NCI-H1048 (cell line): Measurements from ENCODE around the gene CATSPERZ.
A peak's percentile ranks its signal among the peaks of the same experiment; 100 is the strongest.
"Not testable (repeated sequence)": the region's sequence is repeated elsewhere in the genome, so short reads cannot be mapped to it uniquely, and the experiment has no call there.

Experiments
- DNase-seq: peaks from one replicate; lab custom pipeline; 2025; lab: John Stamatoyannopoulos, UW

CATSPERZ gene

DNA sequence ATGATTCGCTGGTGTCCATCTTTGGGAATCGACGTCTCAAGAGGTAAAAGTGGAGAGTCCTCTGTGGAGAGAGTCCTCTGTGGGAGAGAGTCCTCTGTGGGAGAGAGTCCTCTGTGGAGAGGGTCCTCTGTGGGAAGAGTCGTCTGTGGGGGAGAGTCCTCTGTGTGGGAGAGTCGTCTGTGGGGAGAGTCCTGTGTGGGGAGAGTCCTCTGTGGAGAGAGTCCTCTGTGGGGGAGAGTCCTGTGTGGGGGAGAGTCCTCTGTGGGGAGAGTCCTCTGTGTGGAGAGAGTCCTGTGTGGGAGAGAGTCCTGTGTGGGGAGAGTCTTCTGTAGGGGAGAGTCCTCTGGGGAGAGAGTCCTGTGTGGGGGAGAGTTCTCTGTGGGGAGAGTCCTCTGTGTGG lies 20.9 kb downstream of the CATSPERZ start:
- no peak for DNase-seq

DNA sequence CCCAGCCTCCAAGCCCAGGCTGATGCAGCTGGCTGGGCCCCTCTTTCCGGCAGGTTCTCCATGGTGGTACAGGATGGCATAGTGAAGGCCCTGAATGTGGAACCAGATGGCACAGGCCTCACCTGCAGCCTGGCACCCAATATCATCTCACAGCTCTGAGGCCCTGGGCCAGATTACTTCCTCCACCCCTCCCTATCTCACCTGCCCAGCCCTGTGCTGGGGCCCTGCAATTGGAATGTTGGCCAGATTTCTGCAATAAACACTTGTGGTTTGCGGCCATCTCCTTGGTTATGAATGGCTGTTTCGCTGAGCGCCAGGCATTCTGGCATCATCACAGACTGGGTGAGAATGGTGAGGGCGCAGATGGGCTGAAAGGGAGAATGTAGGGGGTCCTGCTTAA lies 21.4 kb downstream of the CATSPERZ start:
- no peak for DNase-seq

DNA sequence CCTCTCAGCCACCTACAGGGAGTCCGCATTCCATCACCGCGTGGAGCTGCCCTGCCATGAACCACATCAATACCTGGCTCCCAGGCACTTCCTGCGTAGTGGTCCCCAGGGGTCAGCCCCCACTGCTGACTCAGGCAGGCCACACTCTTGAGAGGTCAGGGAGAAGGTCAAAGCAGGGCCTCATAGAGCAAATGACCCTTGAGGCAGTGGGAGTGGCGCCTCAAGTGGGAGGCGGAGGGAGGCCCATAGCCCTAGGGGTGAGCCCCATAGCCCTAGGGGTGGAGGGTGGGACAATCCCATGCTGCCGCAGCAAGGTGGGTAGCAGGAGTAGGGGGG lies 22.7 kb downstream of the CATSPERZ start:
- no peak for DNase-seq

DNA sequence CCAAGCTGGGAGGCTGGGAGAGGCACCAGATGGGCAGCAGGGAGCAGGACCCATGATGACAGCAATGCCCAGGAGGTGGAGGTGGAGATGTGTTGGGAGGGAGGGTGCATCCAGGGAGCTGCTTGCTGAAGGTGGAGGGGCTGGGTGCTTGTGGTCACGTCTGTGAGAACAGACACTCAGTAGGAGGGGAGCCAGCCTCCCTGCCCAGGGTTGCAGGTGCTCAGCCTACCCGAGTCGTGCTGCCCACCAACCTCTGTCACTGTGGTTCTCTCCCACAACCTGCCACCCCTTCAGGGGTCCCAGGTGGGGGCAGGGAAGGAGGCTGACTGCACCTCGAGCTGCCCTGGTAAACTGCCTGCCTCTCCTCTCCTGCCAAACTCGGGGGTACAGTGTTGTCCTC lies 23.2 kb downstream of the CATSPERZ start:
- no peak for DNase-seq

DNA sequence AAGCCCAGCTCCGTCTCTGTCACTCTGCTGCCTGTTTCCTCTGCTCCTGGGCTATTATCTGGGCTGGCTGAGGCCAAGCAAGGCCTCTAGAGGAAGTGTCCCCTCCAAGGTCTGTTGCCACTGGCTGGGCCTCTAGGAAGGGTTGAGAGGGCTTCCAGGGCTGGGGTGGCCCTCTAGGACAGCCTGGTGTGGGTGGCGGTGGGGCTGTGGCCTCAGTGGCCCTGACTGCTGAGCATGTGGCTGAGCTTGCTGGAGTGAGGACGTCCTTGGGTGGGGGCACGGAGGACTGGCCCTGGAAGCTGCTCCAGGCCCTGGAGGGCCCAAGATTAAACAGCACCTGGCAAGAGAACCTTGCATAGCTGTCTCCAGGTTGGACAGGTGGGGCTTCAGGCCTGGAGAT lies 23.8 kb downstream of the CATSPERZ start:
- DNase-seq, result not testable (repeated sequence)

DNA sequence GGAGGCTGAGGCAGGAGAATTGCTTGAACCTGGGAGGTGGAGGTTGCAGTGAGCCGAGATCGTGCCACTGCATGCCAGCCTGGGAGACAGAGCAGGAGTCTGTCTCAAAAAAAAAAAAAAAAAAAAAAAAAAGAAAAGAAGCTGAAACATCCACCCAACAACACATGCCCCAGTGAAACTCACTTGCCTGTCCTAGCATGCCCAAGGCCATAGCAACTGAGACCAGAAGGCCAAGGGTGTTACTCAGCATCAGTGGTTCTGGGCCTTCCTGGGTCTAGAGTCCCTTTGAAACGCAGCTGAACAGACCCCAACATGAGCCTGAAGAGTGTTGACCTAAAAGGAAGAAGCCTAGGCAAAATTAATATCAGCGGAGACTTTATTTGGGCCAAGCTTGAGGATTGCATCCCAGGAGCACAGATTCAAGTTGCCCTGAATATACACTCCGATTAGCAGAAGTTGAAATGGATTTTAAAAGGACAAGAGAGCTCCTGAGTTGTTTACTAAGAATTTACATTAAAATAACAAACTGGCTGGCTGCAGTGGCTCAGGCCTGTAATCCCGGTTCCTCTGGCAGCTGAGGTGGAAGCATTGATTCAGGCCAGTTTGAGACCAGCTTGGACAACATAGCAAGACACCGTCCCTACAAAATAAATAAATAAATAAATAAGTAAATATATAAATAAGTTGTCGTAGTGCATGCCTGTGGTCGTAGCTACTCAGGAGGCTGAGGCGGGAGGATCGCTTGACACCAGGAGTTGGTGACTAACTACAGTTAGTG lies 24.7 kb downstream of the CATSPERZ start:
- DNase-seq, result no peak

DNA sequence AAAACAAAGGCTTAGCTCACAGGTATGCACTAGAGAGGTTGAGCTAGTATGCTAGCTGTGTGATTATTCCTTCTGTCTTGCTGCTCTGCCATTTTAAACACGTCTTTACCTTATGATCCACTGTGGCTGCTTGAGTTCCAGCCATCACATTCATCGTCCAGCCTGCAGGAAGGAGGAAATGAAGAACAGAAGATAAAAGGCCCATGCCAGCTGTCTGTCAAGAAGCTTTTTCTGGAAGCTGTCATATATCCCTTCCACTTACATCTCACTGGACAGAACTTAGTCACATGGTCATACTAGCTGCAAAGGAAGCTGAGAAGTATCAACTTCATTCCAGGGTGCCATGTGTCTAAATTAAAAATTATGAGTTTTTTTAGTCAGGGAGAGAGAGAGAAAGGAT lies 27.2 kb downstream of the CATSPERZ start:
- DNase-seq, result no peak

DNA sequence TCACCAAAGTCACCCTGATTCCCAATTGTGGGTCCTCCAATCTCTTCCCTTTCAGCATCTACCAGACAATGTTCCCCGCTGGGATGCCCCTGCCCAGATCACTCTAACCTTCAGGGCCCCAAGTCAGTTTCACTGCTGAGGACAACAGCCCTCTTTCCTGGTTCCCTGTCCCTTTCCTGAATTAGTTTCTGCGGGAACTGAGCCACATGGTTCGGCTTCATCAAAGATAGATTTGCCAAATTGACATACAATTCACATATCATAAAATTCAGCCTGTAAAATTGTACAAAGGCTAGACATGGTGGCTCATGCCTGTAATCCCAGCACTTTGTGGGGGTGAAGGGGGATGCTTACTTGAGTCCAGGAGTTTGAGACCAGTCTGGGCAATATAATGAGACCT lies 27.8 kb downstream of the CATSPERZ start:
- DNase-seq, result no peak

DNA sequence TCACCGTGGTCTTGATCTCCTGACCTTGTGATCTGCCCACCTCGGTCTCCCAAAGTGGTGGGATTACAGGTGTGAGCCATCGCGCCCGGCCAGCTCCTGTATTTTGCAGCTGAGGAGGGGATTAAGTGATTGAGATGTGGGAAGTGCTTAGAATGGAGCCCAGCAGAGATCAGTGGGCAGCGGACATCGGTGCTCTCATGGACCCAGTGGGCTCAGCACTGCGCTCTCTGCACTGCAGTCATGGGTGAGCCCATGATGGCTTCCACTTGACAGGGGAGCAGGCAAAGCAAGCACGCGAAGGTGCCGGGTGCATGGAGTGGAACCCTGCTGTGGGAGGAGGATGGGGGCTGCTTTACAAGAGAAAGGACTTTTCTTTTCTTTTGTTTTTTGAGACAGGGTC lies 30.7 kb downstream of the CATSPERZ start:
- DNase-seq, result no peak

DNA sequence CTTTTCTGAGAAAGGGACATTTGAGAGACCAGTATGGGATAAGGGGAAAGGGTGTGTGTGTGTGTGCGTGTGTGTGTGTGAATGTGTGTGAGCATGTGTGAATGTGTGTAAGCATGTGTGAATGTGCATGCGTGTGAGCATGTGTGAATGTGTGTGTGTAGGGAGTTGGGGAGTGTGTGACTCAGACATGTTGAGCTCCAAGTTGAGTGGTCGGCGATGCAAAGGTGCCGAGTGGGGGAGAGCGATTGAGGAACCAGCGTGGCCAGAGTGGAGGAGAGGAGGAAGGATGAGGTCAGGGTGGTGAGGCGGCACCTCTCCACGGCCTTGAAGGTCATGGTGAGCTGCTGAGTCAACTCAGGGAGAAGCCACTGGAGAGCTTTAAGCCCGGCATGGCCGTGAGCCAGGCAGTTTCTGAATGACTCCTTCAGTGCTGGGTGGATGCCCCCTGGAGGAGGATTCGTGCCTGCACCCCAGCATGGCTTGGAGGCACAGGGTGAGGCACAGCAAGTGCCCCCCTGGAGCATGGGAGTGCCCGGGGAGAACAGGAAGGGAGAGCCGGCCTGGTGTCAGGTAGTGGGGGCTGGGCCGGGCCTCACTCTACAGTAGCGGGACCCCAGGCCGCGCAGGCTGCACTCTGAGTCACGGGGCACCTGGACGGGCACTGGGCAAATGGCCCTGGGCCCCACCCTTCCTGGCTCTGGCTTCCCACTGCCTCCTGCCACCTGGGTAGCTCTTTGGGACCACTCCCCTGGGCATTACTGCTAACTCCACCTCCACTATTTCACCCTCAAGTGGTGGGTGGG lies 31.6 kb downstream of the CATSPERZ start:
- no peak for DNase-seq

DNA sequence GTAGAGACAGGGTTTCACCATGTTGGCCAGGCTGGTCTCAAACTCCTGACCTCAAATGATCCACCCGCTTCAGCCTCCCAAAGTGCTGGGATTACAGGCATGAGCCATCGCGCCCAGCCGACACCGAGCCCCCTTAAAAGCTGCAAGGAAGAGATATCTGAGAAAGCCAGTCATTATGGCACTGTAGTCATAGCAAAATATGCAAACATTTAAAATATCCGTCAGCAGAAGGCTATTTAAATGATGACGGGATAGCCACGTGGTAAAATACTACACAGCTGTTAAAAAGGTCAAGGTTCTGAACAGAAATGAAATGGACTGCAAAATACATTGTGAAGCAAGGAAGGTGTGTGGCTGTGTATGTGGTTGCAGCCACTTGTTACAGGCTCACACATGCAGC lies 33.4 kb downstream of the CATSPERZ start:
- no peak for DNase-seq

DNA sequence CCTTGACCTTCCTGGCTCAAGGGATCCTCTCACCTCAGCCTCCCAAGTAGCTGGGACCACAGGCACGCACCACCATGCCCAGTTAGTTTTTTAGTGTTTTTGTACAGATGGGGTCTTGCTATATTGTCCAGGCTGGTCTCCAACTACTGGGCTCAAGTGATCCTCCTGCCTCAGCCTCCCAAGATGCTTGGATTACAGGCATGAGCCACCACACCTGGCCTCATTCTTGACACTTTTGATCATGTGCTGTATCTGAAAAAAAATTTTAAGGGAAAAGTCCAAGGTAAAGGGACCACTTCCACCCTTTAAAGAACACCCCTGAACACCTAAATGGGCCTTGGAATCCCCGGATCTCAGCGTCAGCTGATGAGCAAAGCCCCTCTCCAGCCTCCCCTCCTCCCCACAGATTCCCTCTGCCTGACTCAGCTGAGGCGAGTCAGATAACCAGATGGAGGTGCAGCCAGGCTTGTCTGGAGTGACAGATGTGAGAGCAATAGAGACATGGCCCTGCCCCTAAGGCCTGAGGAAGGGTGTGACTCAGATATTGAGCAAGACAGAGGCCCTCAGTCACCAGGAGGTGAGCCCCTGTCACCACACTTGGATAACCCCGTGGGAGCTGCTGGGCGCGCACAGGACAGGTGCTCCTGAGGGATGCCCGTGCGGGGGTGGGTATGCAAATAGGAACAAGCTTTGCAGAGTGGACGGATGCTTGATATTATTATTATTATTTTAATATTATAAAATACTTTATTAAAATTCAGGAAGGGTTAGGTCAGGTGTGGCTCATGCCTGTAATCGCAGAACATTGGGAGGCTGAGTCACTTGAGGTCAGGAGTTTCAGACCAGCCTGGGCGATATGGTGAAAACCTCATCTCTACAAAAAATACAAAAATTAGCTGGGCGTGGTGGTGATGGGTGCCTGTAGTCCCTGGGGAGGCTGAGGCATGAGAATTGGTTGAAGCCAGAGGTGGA lies 34.9 kb downstream of the CATSPERZ start:
- no peak for DNase-seq

DNA sequence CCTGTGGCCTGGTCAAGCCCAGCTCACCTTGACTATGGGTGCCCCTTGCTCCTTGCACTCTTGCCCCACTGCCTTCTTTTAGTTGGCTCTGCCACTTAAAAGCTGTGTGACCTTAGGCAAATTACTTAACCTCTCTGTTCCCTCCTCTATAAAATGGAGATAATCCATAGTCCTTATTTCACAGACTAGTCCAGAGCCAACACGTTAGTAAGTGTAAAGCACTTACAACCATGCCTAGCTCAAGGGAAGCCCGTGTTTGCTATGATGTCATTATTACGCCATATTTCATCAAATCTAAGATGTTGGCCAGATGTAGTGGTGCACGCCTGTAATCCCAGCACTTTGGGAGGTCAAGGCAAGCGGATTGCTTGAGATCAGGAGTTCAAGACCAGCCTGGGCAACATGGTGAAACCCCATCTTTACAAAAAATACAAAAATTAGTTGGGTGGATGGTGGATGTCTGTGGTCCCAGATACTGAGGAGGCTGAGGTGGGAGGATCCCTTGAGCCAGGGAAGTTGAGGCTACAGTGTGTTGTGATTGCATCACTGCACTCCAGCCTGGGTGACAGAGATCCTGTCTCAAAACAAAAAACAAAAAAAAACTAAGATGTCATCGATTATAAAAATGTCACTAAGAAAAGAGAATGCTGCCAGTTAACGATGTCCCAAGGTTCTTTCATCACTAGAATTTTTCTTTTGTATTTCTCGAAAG lies 37.5 kb downstream of the CATSPERZ start:
- DNase-seq, result no peak

DNA sequence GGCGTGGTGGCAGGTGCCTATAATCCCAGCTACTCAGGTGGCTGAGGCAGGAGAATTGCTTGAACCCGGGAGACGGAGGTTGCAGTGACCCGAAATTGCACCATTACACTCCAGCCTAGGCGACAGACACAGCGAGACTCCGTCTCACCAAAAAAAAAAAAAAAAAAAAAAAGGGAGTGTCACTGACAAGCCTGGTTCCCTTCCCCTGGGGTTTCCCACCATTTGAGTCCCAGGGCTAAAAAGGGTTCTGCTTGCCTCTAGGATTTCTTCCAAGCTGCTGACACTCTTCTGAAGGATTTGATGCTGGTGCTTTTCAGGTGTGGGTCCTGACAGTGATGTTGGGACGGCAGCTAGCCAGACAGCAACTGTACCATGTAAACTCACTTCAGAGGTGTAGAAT lies 38.6 kb downstream of the CATSPERZ start:
- no peak for DNase-seq

DNA sequence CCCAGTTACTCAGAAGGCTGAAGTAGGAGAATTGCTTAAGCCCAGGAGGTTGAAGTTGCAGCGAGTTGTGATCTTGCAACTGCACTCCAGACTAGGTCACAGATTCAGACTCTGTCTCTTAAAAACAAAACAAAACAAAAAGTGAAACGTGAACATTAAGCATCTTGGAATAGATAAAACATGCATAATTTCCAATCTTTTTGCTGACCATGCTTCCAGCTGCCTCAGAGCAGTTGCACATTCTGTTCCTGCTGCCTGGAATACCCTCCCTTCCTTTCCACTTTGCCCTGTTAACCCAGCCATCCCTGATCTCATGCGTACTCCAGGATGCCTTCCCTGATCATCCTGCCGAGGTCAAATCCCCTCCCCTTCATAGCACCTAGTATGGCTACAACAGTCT lies 39.1 kb downstream of the CATSPERZ start:
- no peak for DNase-seq

DNA sequence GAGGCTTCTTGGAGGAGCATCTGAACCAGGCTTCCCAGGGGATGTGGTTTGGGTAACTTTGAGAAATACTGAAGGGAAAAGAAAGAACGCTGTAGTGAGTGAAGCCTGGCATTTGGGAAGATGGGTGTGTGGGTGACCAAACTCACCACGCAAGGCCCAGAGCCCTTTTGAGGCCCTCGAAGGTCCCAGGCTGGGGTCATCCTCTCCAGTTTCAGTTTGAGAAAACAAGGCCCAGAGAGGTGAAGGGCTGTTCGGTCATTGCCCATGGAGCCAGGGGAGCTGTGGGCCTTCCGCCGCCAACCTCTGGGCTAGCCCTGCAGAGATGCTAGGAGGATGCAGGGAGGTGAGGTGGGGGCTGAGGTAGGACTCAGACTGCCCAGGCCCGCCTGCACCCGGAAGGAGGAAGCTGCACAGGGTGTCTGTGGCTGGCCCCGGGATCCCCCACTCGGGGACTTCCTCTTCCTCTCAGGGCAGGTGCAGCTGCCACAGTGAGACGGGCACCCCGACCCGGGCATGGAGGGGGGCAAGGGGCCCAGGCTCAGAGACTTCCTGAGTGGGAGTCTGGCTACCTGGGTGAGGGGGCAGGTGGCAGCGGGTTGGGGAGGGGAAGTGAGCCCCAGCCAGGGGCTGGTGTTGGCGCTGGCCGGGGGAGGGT lies 39.7 kb downstream of the CATSPERZ start, which contains the start of gene CCDC88B:
TSS of gene CCDC88B (plus strand) at position 451 of the 655 bp plus-strand sequence. CDS start at position 514, 63 bp downstream.
- DNase-seq, result no peak

DNA sequence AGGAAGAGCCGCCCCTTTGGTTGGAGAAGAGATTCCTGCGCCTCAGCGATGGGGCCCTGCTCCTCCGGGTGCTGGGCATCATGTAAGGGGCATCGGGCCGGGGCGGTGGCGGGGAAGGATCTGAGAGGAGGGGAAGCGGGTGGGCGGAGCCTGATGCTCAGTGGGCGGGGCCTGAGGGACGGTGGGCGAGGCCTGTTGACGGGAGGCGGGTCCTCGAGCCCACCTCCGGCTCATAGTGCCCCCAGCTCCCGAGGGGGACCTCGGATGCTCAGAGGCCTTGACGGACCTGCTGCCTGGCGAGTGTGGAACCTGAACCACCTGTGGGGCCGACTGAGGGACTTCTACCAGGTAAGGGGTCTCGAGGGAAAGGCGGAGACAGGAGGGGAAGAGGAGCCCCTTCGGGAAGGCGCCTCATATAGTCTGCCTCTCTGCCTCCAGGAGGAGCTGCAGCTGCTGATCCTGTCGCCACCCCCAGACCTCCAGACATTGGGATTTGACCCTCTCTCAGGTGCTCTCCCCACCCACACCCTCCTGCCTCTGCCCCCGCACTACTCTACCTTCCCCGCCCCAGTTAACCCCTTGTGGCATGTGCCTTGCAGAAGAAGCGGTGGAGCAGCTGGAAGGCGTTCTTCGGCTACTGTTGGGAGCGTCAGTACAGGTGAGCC lies 40.6 kb downstream of the CATSPERZ start:
- no peak for DNase-seq

DNA sequence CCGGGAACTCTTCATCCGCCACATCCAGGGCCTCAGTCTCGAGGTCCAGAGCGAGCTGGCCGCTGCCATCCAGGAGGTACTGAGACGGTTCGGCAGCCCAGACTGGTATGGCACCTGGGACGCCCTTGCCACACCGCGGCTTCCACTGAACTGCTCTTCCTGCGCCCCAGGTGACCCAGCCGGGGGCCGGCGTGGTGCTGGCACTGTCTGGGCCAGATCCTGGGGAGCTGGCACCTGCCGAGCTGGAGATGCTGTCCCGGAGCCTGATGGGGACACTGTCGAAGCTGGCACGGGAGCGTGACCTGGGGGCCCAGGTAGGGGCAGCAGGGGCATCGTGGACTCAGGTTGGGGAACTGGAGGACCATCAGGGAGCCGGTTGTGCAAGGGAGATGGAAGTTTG lies 41.3 kb downstream of the CATSPERZ start:
- DNase-seq, result no peak

DNA sequence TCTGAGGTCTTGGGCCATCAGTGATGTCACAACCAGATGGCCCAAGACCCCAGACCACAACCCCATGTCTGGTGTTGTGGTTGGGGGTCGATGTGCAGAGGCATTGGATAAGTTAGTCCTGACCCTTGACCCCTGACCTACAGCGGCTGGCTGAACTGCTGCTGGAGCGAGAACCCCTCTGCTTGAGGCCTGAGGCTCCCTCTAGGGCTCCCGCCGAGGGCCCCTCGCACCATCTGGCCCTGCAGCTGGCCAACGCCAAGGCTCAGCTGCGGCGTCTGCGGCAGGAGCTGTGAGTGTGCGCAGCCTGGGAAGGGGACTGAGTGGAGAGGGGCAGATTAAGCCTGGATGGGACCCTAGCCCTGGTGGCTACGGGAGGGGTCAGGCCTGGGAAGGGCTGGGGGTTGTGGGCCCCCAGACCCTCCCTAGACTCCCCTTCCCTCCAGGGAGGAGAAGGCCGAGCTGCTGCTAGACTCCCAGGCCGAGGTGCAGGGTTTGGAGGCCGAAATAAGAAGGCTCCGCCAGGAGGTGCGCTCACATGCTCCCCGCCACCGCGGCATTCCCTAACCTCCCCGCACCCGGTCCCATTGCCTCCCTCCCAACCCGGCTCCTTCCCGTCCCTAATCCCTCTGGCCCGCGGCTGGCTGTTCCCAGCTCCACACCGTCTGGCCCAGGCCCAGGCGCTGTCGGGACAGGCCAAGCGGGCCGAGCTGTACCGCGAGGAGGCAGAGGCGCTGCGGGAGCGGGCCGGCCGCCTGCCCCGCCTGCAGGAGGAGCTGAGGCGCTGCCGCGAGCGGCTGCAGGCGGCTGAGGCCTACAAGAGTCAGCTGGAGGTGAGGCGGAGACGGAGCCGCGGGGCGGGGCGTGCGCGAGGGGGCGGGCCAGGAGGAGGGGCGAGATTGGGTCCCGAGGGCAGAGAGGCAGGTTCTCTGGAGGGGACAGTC lies 42.0 kb downstream of the CATSPERZ start:
- DNase-seq, result peak; percentile 43
